Measurements from ENCODE around the gene ZNRF1. TPM values are rescaled to one million over a fixed set of nuclear protein-coding genes. Genes with fewer than 3 reads are reported as not detected.

Gene ZNRF1
- total RNA-seq, 1 experiment from 2014 or later, result 10.5 TPM

- peak; percentile 92 for DNase-seq (ENCODE audit: unreplicated experiment)
These were observed 112.1 kb downstream of the ZNRF1 start for GRCh38 chr16:75110637-75111513.

GRCh38 chr16:75111514-75111940 lies 112.7 kb downstream of the ZNRF1 start:
- ChIA-PET POLR2A (interaction anchor here (1.0 to 4.4 kb wide), 6 partner anchors 8 to 215 kb away, joined by 3 to 71 read pairs (median 16); partner anchors contain the start of genes WDR59 and ZNRF1), CTCF (interaction anchor here (0.6 to 6.3 kb wide), 44 partner anchors 10 to 1737 kb away, joined by 3 to 199 read pairs (median 4); partner anchors contain the start of genes WDR59 and ZNRF1)
- Mint-ChIP-seq H3K4me1 (ENCODE audit: insufficient read depth, unreplicated experiment) (peaks cover 32% of the 10 kb centered on the region), H3K27me3 (ENCODE audit: insufficient read depth, unreplicated experiment) (no peaks in the 10 kb centered on the region), H3K36me3 (ENCODE audit: insufficient read depth, unreplicated experiment) (peaks cover 18% of the 10 kb centered on the region), H3K9me3 (ENCODE audit: unreplicated experiment) (no peaks in the 10 kb centered on the region), H3K27ac (ENCODE audit: low read depth, unreplicated experiment) (no peak overlapping the region), H3K4me3 (ENCODE audit: unreplicated experiment) (no peak overlapping the region)
- intact Hi-C loops (cut with micrococcal nuclease), result loop anchor here (1.0 to 2.0 kb wide), 4 partner anchors 113 to 402 kb away; no protein-coding TSS in a partner anchor
- BruUV-seq (replicated peaks), result no TSS peak
- DNase-seq (ENCODE audit: unreplicated experiment), result no peak
- no peak for TF ChIP-seq CTCF (IDR thresholded peaks at IDR 0.05; ENCODE audit: unreplicated experiment)

More at GRCh38 chr16:75110637-75111513, 112.1 kb downstream of the ZNRF1 start:
- intact Hi-C loops (cut with micrococcal nuclease), result loop anchor here (1.0 to 2.0 kb wide), 4 partner anchors 113 to 402 kb away; no protein-coding TSS in a partner anchor
- no peaks in the 10 kb centered on the region for H3K9me3 Mint-ChIP-seq (ENCODE audit: unreplicated experiment)
- H3K36me3 Mint-ChIP-seq (ENCODE audit: insufficient read depth, unreplicated experiment), result peaks cover 18% of the 10 kb centered on the region
- ChIA-PET POLR2A (interaction anchor here (0.6 to 4.4 kb wide), 9 partner anchors 9 to 214 kb away, joined by 3 to 71 read pairs (median 5); partner anchors contain the start of genes WDR59 and ZNRF1), CTCF (interaction anchor here (0.5 to 6.3 kb wide), 51 partner anchors 9 to 1738 kb away, joined by 3 to 199 read pairs (median 4); partner anchors contain the start of genes WDR59 and ZNRF1)
- peak; percentile 88 for TF ChIP-seq CTCF (IDR thresholded peaks at IDR 0.05; ENCODE audit: unreplicated experiment)
- peak overlapping the region; percentile 76 for H3K27ac Mint-ChIP-seq (ENCODE audit: low read depth, unreplicated experiment)
- peak overlapping the region; percentile 67 for H3K4me3 Mint-ChIP-seq (ENCODE audit: unreplicated experiment)
- no peaks in the 10 kb centered on the region for H3K27me3 Mint-ChIP-seq (ENCODE audit: insufficient read depth, unreplicated experiment)
- H3K4me1 Mint-ChIP-seq (ENCODE audit: insufficient read depth, unreplicated experiment), result peaks cover 29% of the 10 kb centered on the region
- no TSS peak for BruUV-seq (replicated peaks)

DNA sequence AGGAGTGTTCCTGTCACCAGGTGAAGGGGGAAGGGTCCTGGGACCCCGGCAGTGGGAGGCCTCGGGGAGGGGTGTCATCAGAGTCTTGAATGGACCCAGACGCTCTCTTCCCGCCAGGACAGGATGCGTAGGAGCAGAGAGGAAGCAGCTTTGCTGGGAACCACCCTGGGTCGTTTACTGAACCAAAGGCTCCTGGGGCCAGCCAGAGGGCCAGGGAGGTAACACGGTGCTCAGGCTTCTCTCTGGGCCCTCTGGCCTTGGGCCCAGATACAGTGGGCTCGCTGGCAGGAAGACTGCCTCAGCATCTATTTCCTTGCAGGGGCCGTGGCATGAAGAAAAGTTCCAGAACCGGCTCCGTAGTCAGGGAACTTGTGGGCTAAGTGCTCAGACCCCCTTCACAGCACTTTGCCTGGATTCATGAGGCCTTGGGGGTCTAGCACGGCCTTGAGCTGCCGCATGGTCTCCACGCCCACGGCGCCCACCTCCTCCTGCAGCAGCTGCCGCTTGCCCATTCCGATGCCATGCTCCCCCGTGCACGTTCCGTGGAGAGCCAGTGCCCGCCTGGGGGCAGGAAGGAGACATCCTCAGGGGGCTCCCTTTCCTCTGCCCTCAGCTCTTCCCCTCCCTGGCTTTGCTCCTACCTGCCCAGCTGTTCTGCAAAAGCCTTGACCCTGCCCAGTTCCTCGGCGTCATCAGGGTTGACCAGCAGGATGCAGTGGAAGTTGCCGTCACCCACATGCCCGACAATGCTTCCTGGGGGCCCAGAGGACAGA lies 113.3 kb downstream of the ZNRF1 start:
- BruUV-seq (replicated peaks), result no TSS peak
- Mint-ChIP-seq H3K27ac (ENCODE audit: low read depth, unreplicated experiment) (no peak overlapping the region), H3K4me3 (ENCODE audit: unreplicated experiment) (no peak overlapping the region), H3K9me3 (ENCODE audit: unreplicated experiment) (no peaks in the 10 kb centered on the region), H3K4me1 (ENCODE audit: insufficient read depth, unreplicated experiment) (peaks cover 33% of the 10 kb centered on the region), H3K36me3 (ENCODE audit: insufficient read depth, unreplicated experiment) (peaks cover 18% of the 10 kb centered on the region), H3K27me3 (ENCODE audit: insufficient read depth, unreplicated experiment) (no peaks in the 10 kb centered on the region)
- CTCF ChIA-PET, result interaction anchor here (0.6 to 6.3 kb wide), 32 partner anchors 10 to 444 kb away, joined by 3 to 199 read pairs (median 5); partner anchors contain the start of gene ZNRF1
- TF ChIP-seq CTCF (IDR thresholded peaks at IDR 0.05; ENCODE audit: unreplicated experiment), result no peak
- intact Hi-C loops (cut with micrococcal nuclease), result loop anchor here (1.0 to 2.0 kb wide), 4 partner anchors 114 to 403 kb away; no protein-coding TSS in a partner anchor
- POLR2A ChIA-PET, result interaction anchor here (1.2 to 4.4 kb wide), 4 partner anchors 8 to 127 kb away, joined by 5 to 71 read pairs (median 46); partner anchors contain the start of genes WDR59 and ZNRF1
- no peak for DNase-seq (ENCODE audit: unreplicated experiment)

All from MCF 10A (cell line).